HEK293T (cell line): Measurements from ENCODE around the gene GRIN3B.

Experiments used
- CTCF ChIA-PET: fragments of 350-600 bp; formaldehyde crosslinking; extraction: SDS; loops from one replicate; lab custom pipeline; 2021; ENCODE audit warnings: antibody characterized with exemption, inconsistent platforms; lab: Yijun Ruan, JAX
- POLR2A ChIA-PET: fragments of 350-600 bp; formaldehyde crosslinking; extraction: SDS; loops from one replicate; lab custom pipeline; 2020; ENCODE audit warnings: antibody characterized with exemption, inconsistent platforms; lab: Yijun Ruan, JAX
- DNase-seq: peaks from one replicate; pipeline ENCODE4 v3.0.0; 2012; ENCODE audit warnings: mixed read lengths; ENCODE audit errors: extremely low spot score
- ARNT ChIP-seq: fragments of 450-650 bp; IDR thresholded peaks from 2 replicates; pipeline ENCODE4 v1.6.1; 2017; ENCODE audit warnings: mild to moderate bottlenecking
- BHLHE40 ChIP-seq: fragments of 450-650 bp; IDR thresholded peaks from 2 replicates; pipeline ENCODE4 v1.6.1; 2016; ENCODE audit warnings: mild to moderate bottlenecking, moderate library complexity, borderline replicate concordance
- CTBP1 ChIP-seq: fragments of 450-650 bp; IDR thresholded peaks from 2 replicates; pipeline ENCODE4 v1.6.1; 2016; ENCODE audit warnings: borderline replicate concordance
- ELF4 ChIP-seq: fragments of 450-650 bp; IDR thresholded peaks from 2 replicates; pipeline ENCODE4 v1.6.1; 2017; ENCODE audit warnings: antibody characterized with exemption
- FOXA1 ChIP-seq: fragments of 450-650 bp; IDR thresholded peaks from 2 replicates; pipeline ENCODE4 v1.6.1; 2016; ENCODE audit warnings: mild to moderate bottlenecking
- FOXK2 ChIP-seq: fragments of 450-650 bp; IDR thresholded peaks from 2 replicates; pipeline ENCODE4 v1.6.1; 2016; ENCODE audit warnings: mild to moderate bottlenecking
- FOXM1 ChIP-seq: fragments of 450-650 bp; IDR thresholded peaks from 2 replicates; pipeline ENCODE4 v1.6.1; 2017; ENCODE audit warnings: mild to moderate bottlenecking, borderline replicate concordance
- HDGF ChIP-seq: fragments of 450-650 bp; IDR thresholded peaks from 2 replicates; pipeline ENCODE4 v1.6.1; 2017; ENCODE audit warnings: antibody characterized with exemption, borderline replicate concordance
- L3MBTL2 ChIP-seq: fragments of 450-650 bp; conservative IDR thresholded peaks from 2 replicates; pipeline ENCODE4 v1.6.1; 2016; ENCODE audit warnings: mild to moderate bottlenecking
- LEF1 ChIP-seq: fragments of 450-650 bp; IDR thresholded peaks from 2 replicates; pipeline ENCODE4 v1.6.1; 2017; ENCODE audit warnings: mild to moderate bottlenecking, borderline replicate concordance
- NFRKB ChIP-seq: fragments of 450-650 bp; IDR thresholded peaks from 2 replicates; pipeline ENCODE4 v1.6.1; 2016; ENCODE audit warnings: mild to moderate bottlenecking, moderate library complexity
- PKNOX1 ChIP-seq: fragments of 450-650 bp; IDR thresholded peaks from 2 replicates; pipeline ENCODE4 v1.6.1; 2016
- SP1 ChIP-seq: fragments of 450-650 bp; IDR thresholded peaks from 2 replicates; pipeline ENCODE4 v1.6.1; 2017
- SUZ12 ChIP-seq: fragments of 450-650 bp; IDR thresholded peaks from 2 replicates; pipeline ENCODE4 v1.6.1; 2016; ENCODE audit warnings: mild to moderate bottlenecking
- TARDBP ChIP-seq: fragments of 450-650 bp; IDR thresholded peaks from 2 replicates; pipeline ENCODE4 v1.6.1; 2016
- ZNF384 ChIP-seq: fragments of 450-650 bp; IDR thresholded peaks from 2 replicates; pipeline ENCODE4 v1.6.1; 2016

Gene GRIN3B

GRCh38 chr19:1007399-1008251 is 7.4 kb downstream of the GRIN3B start:
- CTCF ChIA-PET, result no interaction called here
- no peak for DNase-seq
- POLR2A ChIA-PET, result interaction anchor here (0.8 kb wide), 1 partner anchor 12 kb away, joined by 3 read pairs; no protein-coding TSS in a partner anchor
- TF ChIP-seq SUZ12 (no peak), FOXK2 (no peak), L3MBTL2 (no peak), FOXA1 (no peak), BHLHE40 (no peak), HDGF (no peak), CTBP1 (no peak), ELF4 (no peak), TARDBP (no peak), FOXM1 (no peak), NFRKB (no peak), ZNF384 (no peak), LEF1 (no peak), SP1 (no peak), ARNT (no peak), PKNOX1 (no peak)

GRCh38 chr19:1008268-1009040 is 8.2 kb downstream of the GRIN3B start:
- DNase-seq, result no peak
- POLR2A ChIA-PET, result no interaction called here
- CTCF ChIA-PET, result no interaction called here
- TF ChIP-seq FOXM1 (no peak), SUZ12 (no peak), ZNF384 (no peak), ARNT (no peak), PKNOX1 (no peak), TARDBP (no peak), LEF1 (no peak), HDGF (no peak)

GRCh38 chr19:1009041-1009980 is 9.1 kb downstream of the GRIN3B start:
- ChIA-PET POLR2A (no interaction called here), CTCF (no interaction called here)
- no peak for DNase-seq
- TF ChIP-seq PKNOX1 (no peak), FOXM1 (no peak), LEF1 (no peak), L3MBTL2 (no peak), NFRKB (no peak), FOXK2 (no peak), TARDBP (no peak), HDGF (no peak), SP1 (no peak), FOXA1 (no peak), ELF4 (no peak), ZNF384 (no peak), ARNT (no peak), BHLHE40 (no peak), CTBP1 (no peak), SUZ12 (no peak)

DNA sequence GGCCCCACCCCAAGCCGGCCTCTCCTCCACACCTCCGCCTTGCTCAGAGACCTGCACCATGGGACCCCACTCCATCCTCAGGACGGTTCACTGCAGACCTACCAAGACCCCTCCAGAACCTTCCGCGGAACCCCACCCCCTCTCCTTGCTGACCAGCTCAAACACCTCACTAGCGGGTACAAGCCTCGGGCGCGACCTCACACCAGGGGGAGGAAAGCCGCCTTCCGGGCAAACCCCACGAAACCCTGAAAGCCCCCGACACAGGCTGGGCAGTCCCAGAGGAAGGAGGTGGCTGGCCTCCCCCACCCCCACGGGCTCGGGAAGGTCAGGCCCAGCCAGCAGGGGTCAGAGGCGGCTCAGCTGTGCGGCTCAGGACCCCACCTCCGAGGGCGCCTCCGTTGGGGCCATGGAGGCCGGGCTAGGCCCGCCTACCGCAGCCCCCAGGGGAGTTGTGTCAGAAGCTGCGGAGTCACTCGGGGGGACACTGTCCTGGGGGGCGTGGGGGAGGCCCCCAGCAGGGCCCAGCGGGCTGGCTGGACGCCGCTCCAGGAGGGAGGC is 9.8 kb downstream of the GRIN3B start:
- ChIA-PET CTCF (no interaction called here), POLR2A (no interaction called here)
- DNase-seq, result no peak
- TF ChIP-seq BHLHE40 (no peak), TARDBP (no peak), LEF1 (no peak), ELF4 (no peak), L3MBTL2 (no peak), FOXK2 (no peak), SUZ12 (no peak), ARNT (no peak), HDGF (no peak), CTBP1 (no peak), FOXM1 (no peak), PKNOX1 (no peak), NFRKB (no peak), ZNF384 (no peak), SP1 (no peak), FOXA1 (no peak)
